ENCODE measurements around the gene CFAP69. TPM values are rescaled to one million over a fixed set of nuclear protein-coding genes. Genes with fewer than 3 reads are reported as not detected.

CFAP69 gene
- 31.7 TPM for total RNA-seq

GRCh38 chr7:90244909-90245851 lies at the start of gene CFAP69:
Gene CFAP69, plus strand, starts transcription at chr7:90245174. Its CDS starts 251 bp downstream, at chr7:90245425.

GRCh38 chr7:90211391-90212148 lies 33.4 kb upstream of the CFAP69 start, which contains the start of gene STEAP2:
Gene STEAP2, plus strand, starts transcription at chr7:90211740. Its CDS starts 13,343 bp downstream, at chr7:90225083.

DNA sequence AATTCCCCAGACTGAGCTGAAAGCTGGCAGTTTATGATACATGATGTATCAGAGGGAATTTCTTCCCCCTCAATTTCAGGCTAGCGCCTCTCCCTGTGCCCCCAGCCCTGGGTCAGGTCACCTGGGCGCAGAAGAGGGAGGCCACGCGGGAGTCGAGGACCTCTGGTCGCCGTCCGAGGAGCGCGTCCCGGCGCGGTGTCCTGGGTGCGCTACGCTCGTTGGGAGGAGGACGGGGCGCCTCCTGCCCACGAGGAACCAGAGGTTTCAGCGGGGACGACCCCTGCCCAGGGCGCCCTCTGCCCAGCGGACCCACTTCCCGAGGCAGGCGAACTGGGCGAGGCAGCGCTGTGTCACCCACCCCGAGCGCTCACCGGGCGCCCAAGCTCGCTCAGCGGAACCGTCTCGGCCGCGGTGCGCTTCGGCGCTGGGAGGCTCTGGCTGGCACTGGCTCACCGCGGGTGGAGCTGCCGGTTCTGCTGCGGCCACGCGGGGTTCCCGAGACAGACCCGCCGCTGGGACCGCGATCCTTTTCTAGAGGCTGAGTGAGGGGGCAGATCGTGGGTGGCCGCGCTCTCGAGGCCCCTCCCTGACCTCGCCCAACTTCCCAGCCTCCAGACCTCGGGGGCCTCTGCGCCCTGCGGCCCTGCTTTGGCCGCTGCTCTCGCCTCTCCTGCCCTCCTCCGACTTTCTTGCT lies 76.0 kb downstream of the CFAP69 start, which contains the start of gene FAM237B:
Gene FAM237B, minus strand, starts transcription at position 504 of the 694 bp plus-strand sequence. CDS start 1,556 bp downstream, outside the sequence.

DNA sequence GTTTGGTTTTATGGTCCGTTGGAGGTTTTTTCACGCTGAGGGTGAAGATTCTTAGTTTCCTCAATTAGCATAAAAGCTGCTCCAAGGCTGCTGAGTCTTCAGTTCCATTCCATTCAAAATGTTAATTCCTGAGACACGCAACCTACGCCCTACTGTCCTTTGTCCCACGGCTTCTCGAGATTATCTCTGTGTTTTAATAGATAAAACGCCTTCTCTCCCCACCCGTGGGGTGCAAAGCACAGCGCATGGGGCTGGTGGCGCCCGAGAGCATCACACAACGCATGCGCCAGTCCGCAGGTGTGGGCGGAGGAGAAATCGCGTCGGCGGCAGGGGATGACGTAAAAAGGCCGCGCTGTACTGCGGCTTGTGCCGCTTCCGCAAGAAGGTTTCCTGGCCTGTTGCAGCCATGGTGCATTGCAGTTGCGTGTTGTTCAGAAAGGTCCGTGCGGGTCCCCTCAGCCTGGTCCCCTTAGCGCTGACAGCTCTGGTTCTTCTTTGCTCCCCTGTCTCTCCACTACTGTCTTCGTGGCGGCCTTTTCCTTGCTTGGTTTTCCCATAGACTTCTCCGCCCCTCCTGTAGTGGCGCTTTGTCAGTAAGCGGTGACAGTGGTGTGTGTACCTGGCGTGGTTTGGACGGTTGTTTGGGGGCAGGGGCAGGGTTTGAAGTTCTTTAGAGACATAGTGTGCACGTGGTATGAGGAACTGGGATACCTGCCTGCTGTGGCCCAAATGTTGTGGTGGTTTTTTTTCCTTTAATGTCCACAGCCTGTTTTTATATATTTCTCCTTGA lies 101.6 kb downstream of the CFAP69 start, which contains the start of gene GTPBP10:
Gene GTPBP10, plus strand, starts transcription at position 381 of the 790 bp plus-strand sequence. Its CDS starts 26 bp downstream, at position 407.

Small RNA genes lying within 50 kb of the gene (small RNA-seq; reads per million reads assigned to genes)
- gene RF00019 (ENCODE audit: low replicate concordance) = not detected

Other genes starting within 250 kb of the CFAP69 start
- gene STEAP1, start 90.7 kb upstream of the CFAP69 start, total RNA-seq = 3.6 TPM
- gene STEAP2, start 33.4 kb upstream of the CFAP69 start, total RNA-seq = 11.2 TPM
- gene FAM237B, start 76.1 kb downstream of the CFAP69 start, total RNA-seq = not detected
- gene GTPBP10, start 101.5 kb downstream of the CFAP69 start, total RNA-seq = 10.5 TPM
- gene CLDN12, start 158.3 kb downstream of the CFAP69 start, total RNA-seq = 39.9 TPM
- gene PTTG1IP2, start 224.5 kb downstream of the CFAP69 start, total RNA-seq = not detected